Erythroblast (primary cell): Measurements from ENCODE around the gene EBLN1.

ENCODE experiments used
- DNase-seq, 2 experiments: peaks; one replicate each; lab custom pipeline; 2025; lab: John Stamatoyannopoulos, UW
- GATA1 ChIP-seq: IDR thresholded peaks from 2 replicates; pipeline ENCODE4 v1.6.1; 2011; ENCODE audit warnings: low read depth, mild to moderate bottlenecking, control low read depth, low read length, moderate library complexity
- POLR2A ChIP-seq: IDR thresholded peaks from 2 replicates; pipeline ENCODE4 v1.6.1; 2011; ENCODE audit warnings: mild to moderate bottlenecking, low read length

Gene EBLN1

DNA sequence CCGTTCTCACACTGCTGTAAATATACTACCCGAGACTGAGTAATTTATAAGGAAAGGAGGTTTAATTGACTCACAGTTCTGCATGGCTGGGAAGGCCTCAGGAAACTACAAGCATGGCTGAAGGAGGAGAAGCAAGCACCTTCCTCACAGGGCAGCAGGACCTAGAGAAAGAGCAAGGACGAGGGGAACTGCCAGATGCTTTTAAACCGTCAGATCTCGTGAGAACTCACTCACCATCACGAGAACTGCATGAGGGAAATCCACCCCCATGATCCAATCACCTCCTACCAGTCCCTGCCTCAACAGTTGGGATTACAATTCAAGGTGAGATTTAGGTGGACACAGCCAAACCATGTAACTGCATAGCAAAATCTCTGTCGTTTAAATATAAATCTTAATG, at the start of gene EBLN1:
Gene EBLN1 (minus strand): TSS at position 174 of the 400 bp plus-strand sequence. CDS start 8,032 bp downstream, outside the sequence.
- no peak for DNase-seq
- TF ChIP-seq POLR2A (no peak), GATA1 (no peak)

DNA sequence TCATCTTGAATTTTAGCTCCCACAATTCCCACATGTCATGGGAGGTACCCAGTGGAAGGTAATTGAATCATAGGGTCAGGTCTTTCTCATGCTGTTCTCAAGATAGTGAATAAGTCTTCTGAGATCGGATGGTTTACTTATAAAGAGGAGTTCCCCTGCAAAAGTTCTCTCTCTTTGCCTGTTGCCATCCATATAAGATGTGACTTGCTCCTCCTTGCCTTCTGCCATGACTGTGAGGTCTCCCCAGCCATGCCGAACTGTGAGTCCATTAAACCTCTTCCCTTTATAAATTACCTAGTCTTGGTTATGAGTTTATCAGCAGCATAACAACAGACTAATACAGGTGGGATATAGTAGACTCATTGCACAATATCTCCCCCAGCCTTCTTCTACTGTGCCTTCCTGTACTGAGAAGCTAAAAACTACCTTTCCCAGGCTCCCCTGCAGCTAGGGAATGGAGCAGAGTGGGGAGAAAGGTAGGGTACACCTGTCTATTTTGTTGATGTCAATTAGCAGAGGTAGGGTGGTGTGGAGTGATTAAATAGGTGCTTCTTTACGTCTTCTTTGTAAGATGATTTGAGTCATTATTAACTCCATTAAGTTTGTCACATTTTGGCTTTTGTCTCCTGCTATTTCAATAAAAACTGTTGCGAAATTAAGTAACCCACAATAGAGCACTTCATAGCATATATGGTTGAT, 48.2 kb upstream of the EBLN1 start:
- TF ChIP-seq POLR2A = no peak
- DNase-seq = no peak

DNA sequence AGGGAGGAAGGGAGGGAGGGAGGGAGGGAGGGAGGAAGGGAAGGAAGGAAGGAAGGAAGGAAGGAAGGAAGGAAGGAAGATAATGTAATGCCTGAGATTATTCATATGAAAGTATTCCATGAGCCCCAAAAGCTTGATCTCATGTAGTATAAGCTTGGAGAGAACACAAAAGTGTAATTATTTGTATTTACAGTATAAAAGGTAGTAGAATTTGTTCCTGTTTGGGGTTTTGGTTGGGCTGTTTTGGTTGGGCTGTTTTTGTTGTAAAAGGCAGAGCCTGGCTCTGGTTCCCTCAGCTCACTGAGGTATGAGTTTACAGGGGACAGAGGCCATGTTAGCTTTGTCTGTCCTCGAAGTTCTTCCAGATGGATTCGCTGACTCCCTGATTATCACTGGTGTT, 45.3 kb upstream of the EBLN1 start:
- no peak for TF ChIP-seq POLR2A
- no peak for TF ChIP-seq GATA1
- no peak for DNase-seq

DNA sequence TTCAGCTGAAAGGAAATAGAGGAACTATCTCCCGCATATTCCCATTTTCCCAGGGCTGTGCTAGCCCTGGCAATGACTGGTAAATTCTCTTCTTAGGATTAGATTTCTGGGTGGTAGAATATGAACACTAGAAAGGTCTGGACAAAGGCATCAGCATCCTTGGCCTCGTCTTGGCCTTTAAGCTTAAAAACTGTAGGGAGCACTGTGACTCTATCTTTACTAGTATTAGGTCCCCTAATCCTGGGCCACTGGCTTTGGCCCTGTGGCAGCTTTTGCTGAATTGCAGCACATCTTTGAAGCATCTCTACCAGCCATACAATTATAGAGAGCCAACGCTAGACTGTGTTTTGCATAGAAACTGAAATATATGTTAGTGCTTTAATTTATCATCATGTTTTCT, 41.5 kb upstream of the EBLN1 start:
- peak; percentile 20 to 35 for DNase-seq

DNA sequence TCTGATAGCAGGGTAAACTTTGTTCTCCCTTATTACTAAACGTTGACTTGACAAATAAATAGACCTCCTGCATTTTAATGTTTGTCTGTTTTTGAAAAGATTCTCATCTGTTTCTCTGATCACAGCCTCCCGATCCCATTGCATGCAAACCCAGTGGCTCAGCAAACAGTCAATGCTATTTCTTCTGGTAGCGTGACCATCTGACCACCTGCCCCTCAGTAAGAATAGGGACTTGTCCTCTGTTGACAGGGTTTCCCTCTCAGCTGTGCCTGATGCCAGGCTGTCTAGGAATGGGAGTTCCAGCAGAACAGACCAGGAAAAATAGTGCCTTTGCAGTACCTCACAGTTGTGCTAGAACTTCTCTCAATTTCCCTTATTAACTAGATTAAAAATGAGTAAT, 40.7 kb upstream of the EBLN1 start:
- TF ChIP-seq GATA1 = no peak
- no peak for TF ChIP-seq POLR2A
- DNase-seq = no peak

More for the DNA sequence above, 41.5 kb upstream of the EBLN1 start:
- TF ChIP-seq GATA1 (no peak), POLR2A (no peak)

GRCh38 chr10:22253580-22253882, 35.7 kb upstream of the EBLN1 start:
- peak; percentile 62 to 75 for DNase-seq
- TF ChIP-seq GATA1 = no peak
- no peak for TF ChIP-seq POLR2A

DNA sequence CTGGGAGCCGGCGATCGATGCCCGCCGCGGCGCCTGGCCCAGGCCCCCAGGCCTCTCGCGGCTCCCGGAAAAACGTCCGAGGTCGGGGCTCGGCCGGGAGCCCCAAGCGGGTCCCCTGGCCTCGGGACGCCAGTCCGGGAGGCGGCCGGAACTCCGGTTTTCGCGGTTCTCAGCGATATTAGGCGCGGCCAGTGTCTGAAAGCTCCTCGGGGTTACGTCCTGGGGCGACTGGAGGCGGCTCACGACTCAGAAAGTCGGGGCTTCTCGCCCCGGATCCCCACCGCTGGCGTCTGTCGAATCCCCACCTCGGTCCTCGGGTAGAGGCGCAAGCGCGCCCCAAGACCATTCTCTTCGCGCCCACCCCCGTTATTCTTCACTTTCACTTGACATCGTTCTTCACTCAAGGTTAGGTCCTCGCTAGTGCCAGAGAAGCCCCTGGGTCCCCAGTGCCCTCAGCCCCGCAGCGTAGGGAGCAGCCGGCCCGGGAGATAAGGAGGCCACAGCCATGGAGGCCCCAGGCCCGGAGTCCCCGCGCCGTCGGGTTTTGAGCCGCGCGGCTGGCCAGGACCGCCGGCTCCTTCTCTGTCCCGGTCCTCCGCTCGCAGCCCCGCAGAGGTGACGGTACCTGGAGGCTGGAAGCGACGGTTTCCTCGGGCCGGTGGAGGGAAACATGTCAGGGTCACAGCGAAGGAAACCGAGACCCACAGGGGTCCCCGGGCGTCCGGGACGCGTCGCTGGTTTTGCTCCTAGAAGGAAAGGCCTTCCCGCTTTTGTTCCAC, 35.2 kb upstream of the EBLN1 start:
- DNase-seq = peak; percentile 75 to 87
- no peak for TF ChIP-seq POLR2A
- no peak for TF ChIP-seq GATA1

DNA sequence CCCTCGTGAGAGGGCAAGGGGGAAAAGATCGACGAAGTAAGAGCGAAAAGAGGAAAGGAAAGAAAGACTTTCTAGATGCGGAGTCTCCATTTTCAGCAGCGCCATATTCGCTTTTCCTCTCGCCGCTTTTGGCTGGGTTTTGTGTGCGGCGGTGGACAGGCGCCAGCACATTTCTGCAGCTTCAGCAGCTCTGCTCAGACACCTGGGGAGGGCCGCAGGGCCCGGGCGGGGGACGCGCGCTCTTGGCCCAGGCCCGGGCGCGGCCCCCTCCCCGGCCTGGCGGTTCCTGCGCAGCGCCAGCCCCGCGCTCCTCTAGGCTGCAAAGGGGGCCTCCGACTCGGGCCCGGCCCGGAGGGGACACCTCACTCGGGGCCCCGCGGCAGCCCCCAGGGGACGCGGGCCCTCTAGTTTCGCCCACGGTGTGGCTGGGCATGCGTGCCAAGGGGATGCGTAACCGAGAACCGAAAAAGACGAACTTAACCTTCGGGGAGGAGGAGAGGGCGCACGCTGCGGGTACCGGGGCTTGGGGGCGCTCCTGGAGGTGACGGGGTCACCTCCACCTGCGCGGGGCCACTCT, 34.5 kb upstream of the EBLN1 start:
- TF ChIP-seq GATA1 (no peak), POLR2A (no peak)
- DNase-seq = peak; percentile 73 to 83

- no peak for TF ChIP-seq GATA1
- TF ChIP-seq POLR2A = peak; percentile 72
- DNase-seq = peak; percentile 80 to 86
Observed at GRCh38 chr10:22251751-22252223, 34.0 kb upstream of the EBLN1 start.

GRCh38 chr10:22250897-22251660, 33.3 kb upstream of the EBLN1 start:
- TF ChIP-seq GATA1 (no peak), POLR2A (no peak)
- DNase-seq = peak; percentile 43 to 64

- no peak for DNase-seq
- TF ChIP-seq GATA1 (no peak), POLR2A (no peak)
Observed at GRCh38 chr10:22247636-22248035, 29.8 kb upstream of the EBLN1 start.

GRCh38 chr10:22246680-22247391, 29.0 kb upstream of the EBLN1 start:
- DNase-seq = peak; percentile 3 to 45
- TF ChIP-seq POLR2A = peak; percentile 12
- TF ChIP-seq GATA1 = no peak

GRCh38 chr10:22245567-22245966, 27.8 kb upstream of the EBLN1 start:
- no peak for TF ChIP-seq GATA1
- TF ChIP-seq POLR2A = no peak
- no peak for DNase-seq
